ENCODE data around the gene VPS37D.

Gene VPS37D

GRCh38 chr7:73645643-73646174 is 21.9 kb upstream of the VPS37D start:
- TF ChIP-seq EZH2phosphoT487 (IDR thresholded peaks at IDR 0.05; ENCODE audit: borderline replicate concordance) (no peak), CTCF (conservative IDR thresholded peaks at IDR 0.05; ENCODE audit: low read length) (no peak)
- no peaks in the 10 kb centered on the region for H3F3A ChIP-seq (ENCODE audit: low read depth)
- peaks cover 5% of the 10 kb centered on the region for H3K4me1 ChIP-seq (ENCODE audit: insufficient read depth, low read length, poor library complexity, severe bottlenecking)
- H3K9ac ChIP-seq (ENCODE audit: low read depth, low read length, poor library complexity, severe bottlenecking): no peak overlapping the region
- H3K9me3 ChIP-seq (ENCODE audit: insufficient read depth, low read depth, low read length): peaks cover 8% of the 10 kb centered on the region; the same call in 1 of the 2 replicates
- no peak overlapping the region for H2AFZ ChIP-seq (ENCODE audit: low read length)
- no peaks in the 10 kb centered on the region for H3K9me2 ChIP-seq (replicated peaks; ENCODE audit: low read depth, low read length)
- no peaks in the 10 kb centered on the region for H4K20me1 ChIP-seq (ENCODE audit: insufficient read depth, low read length, poor library complexity, severe bottlenecking)
- H3K27me3 ChIP-seq (ENCODE audit: insufficient read depth, low read length, poor library complexity, severe bottlenecking): no peaks in the 10 kb centered on the region
- no peak overlapping the region for H3K4me2 ChIP-seq (ENCODE audit: low read depth, low read length, poor library complexity, severe bottlenecking)
- no peak overlapping the region for H3K4me3 ChIP-seq (ENCODE audit: low read length, poor library complexity, severe bottlenecking)
- no peaks in the 10 kb centered on the region for H3K79me2 ChIP-seq (ENCODE audit: insufficient read depth, low read length)
- no peaks in the 10 kb centered on the region for H3K36me3 ChIP-seq (ENCODE audit: insufficient read depth, low read length)

- Histone ChIP-seq H3K4me3 (ENCODE audit: low read length, poor library complexity, severe bottlenecking) (no peak overlapping the region), H2AFZ (ENCODE audit: low read length) (no peak overlapping the region), H3K36me3 (ENCODE audit: insufficient read depth, low read length) (no peaks in the 10 kb centered on the region), H4K20me1 (ENCODE audit: insufficient read depth, low read length, poor library complexity, severe bottlenecking) (no peaks in the 10 kb centered on the region), H3K9me3 (ENCODE audit: insufficient read depth, low read depth, low read length) (no peaks in the 10 kb centered on the region), H3K4me1 (ENCODE audit: insufficient read depth, low read length, poor library complexity, severe bottlenecking) (peaks cover 5% of the 10 kb centered on the region), H3K27me3 (ENCODE audit: insufficient read depth, low read length, poor library complexity, severe bottlenecking) (no peaks in the 10 kb centered on the region), H3F3A (ENCODE audit: low read depth) (no peaks in the 10 kb centered on the region), H3K79me2 (ENCODE audit: insufficient read depth, low read length) (no peaks in the 10 kb centered on the region), H3K9ac (ENCODE audit: low read depth, low read length, poor library complexity, severe bottlenecking) (no peak overlapping the region), H3K9me2 (replicated peaks; ENCODE audit: low read depth, low read length) (no peaks in the 10 kb centered on the region), H3K4me2 (ENCODE audit: low read depth, low read length, poor library complexity, severe bottlenecking) (no peak overlapping the region)
- no peak for TF ChIP-seq EZH2phosphoT487 (IDR thresholded peaks at IDR 0.05; ENCODE audit: borderline replicate concordance)
- no peak for TF ChIP-seq CTCF (conservative IDR thresholded peaks at IDR 0.05; ENCODE audit: low read length)
Observed at GRCh38 chr7:73646785-73647724, 20.6 kb upstream of the VPS37D start.

GRCh38 chr7:73647725-73648592 is 19.7 kb upstream of the VPS37D start:
- H3K27me3 ChIP-seq (ENCODE audit: insufficient read depth, low read length, poor library complexity, severe bottlenecking): no peaks in the 10 kb centered on the region
- H3K9me3 ChIP-seq (ENCODE audit: insufficient read depth, low read depth, low read length): no peaks in the 10 kb centered on the region

More at GRCh38 chr7:73647725-73648592, 19.7 kb upstream of the VPS37D start:
- Histone ChIP-seq H3F3A (ENCODE audit: low read depth) (no peaks in the 10 kb centered on the region), H3K4me3 (ENCODE audit: low read length, poor library complexity, severe bottlenecking) (no peak overlapping the region), H3K79me2 (ENCODE audit: insufficient read depth, low read length) (no peaks in the 10 kb centered on the region), H4K20me1 (ENCODE audit: insufficient read depth, low read length, poor library complexity, severe bottlenecking) (no peaks in the 10 kb centered on the region), H3K4me1 (ENCODE audit: insufficient read depth, low read length, poor library complexity, severe bottlenecking) (peaks cover 5% of the 10 kb centered on the region), H3K9ac (ENCODE audit: low read depth, low read length, poor library complexity, severe bottlenecking) (no peak overlapping the region), H3K9me2 (replicated peaks; ENCODE audit: low read depth, low read length) (no peaks in the 10 kb centered on the region), H3K4me2 (ENCODE audit: low read depth, low read length, poor library complexity, severe bottlenecking) (no peak overlapping the region), H3K36me3 (ENCODE audit: insufficient read depth, low read length) (no peaks in the 10 kb centered on the region), H2AFZ (ENCODE audit: low read length) (0 out of 2 replicates have a peak overlapping the region, but pooled peaks have one; percentile 56)
- TF ChIP-seq EZH2phosphoT487 (IDR thresholded peaks at IDR 0.05; ENCODE audit: borderline replicate concordance): no peak
- TF ChIP-seq CTCF (conservative IDR thresholded peaks at IDR 0.05; ENCODE audit: low read length): no peak
